Measurements from ENCODE around the gene ENOX1.

Gene ENOX1

GRCh38 chr13:43785261-43785649, 1.5 kb downstream of the ENOX1 start:
- Mint-ChIP-seq H3K9me3 (no peaks in the 10 kb centered on the region), H3K4me1 (peaks cover 13% of the 10 kb centered on the region), H3K4me3 (peak overlapping the region; percentile 96 to 97 (median 96)), H3K27me3 (ENCODE audit: low read depth) (peaks cover 10% of the 10 kb centered on the region), H3K27ac (peak overlapping the region in 1 of 3 experiments; percentile 3), H3K36me3 (ENCODE audit: low read depth) (no peaks in the 10 kb centered on the region)
- no peak for TF ChIP-seq CTCF (IDR thresholded peaks at IDR 0.05; ENCODE audit: unreplicated experiment in 3 of 3)

GRCh38 chr13:43784496-43784895, 2.3 kb downstream of the ENOX1 start:
- H3K4me3 Mint-ChIP-seq = peak overlapping the region; percentile 96 to 97 (median 96)
- H3K27ac Mint-ChIP-seq = no peak overlapping the region
- H3K9me3 Mint-ChIP-seq = no peaks in the 10 kb centered on the region
- peaks cover 13% of the 10 kb centered on the region for H3K4me1 Mint-ChIP-seq
- H3K36me3 Mint-ChIP-seq (ENCODE audit: low read depth) = no peaks in the 10 kb centered on the region
- H3K27me3 Mint-ChIP-seq (ENCODE audit: low read depth) = peaks cover 13% of the 10 kb centered on the region
- no peak for TF ChIP-seq CTCF (IDR thresholded peaks at IDR 0.05; ENCODE audit: unreplicated experiment in 3 of 3)

- TF ChIP-seq CTCF (IDR thresholded peaks at IDR 0.05; ENCODE audit: unreplicated experiment in 3 of 3) = no peak
- Mint-ChIP-seq H3K9me3 (no peaks in the 10 kb centered on the region), H3K4me1 (peaks cover 13% of the 10 kb centered on the region), H3K4me3 (peak overlapping the region in 2 of 3 experiments; percentile 21 to 54), H3K27me3 (ENCODE audit: low read depth) (peaks cover 13% of the 10 kb centered on the region), H3K36me3 (ENCODE audit: low read depth) (no peaks in the 10 kb centered on the region), H3K27ac (no peak overlapping the region)
Measured at GRCh38 chr13:43783820-43784219, 3.0 kb downstream of the ENOX1 start.

- Mint-ChIP-seq H3K4me1 (peaks cover 19% of the 10 kb centered on the region), H3K9me3 (no peaks in the 10 kb centered on the region), H3K27ac (no peak overlapping the region), H3K36me3 (ENCODE audit: low read depth) (no peaks in the 10 kb centered on the region), H3K27me3 (ENCODE audit: low read depth) (peaks cover 7% of the 10 kb centered on the region), H3K4me3 (no peak overlapping the region)
- TF ChIP-seq CTCF (IDR thresholded peaks at IDR 0.05; ENCODE audit: unreplicated experiment in 3 of 3) = no peak
Measured at GRCh38 chr13:43782686-43783085, 4.1 kb downstream of the ENOX1 start.

GRCh38 chr13:43780666-43781065, 6.1 kb downstream of the ENOX1 start:
- no peak for TF ChIP-seq CTCF (IDR thresholded peaks at IDR 0.05; ENCODE audit: unreplicated experiment in 3 of 3)
- Mint-ChIP-seq H3K4me1 (peaks cover 18% of the 10 kb centered on the region), H3K27me3 (ENCODE audit: low read depth) (peaks cover 6% of the 10 kb centered on the region), H3K4me3 (no peak overlapping the region), H3K27ac (no peak overlapping the region), H3K36me3 (ENCODE audit: low read depth) (no peaks in the 10 kb centered on the region), H3K9me3 (no peaks in the 10 kb centered on the region)

GRCh38 chr13:43776501-43777079, 10.2 kb downstream of the ENOX1 start:
- peaks cover 6% of the 10 kb centered on the region for H3K27me3 Mint-ChIP-seq (ENCODE audit: low read depth)
- no peak overlapping the region for H3K27ac Mint-ChIP-seq
- no peak overlapping the region for H3K4me3 Mint-ChIP-seq
- TF ChIP-seq CTCF (IDR thresholded peaks at IDR 0.05; ENCODE audit: unreplicated experiment in 3 of 3) = no peak
- H3K36me3 Mint-ChIP-seq (ENCODE audit: low read depth) = no peaks in the 10 kb centered on the region
- H3K9me3 Mint-ChIP-seq = no peaks in the 10 kb centered on the region
- peaks cover 11% of the 10 kb centered on the region for H3K4me1 Mint-ChIP-seq
